Endodermal cell (in vitro differentiated cells): ENCODE results near the gene EXOSC9. TPM values are rescaled to one million over a fixed set of nuclear protein-coding genes. Genes with fewer than 3 reads are reported as not detected.

Source experiments
- DNase-seq: peaks from one replicate; pipeline ENCODE4 v3.0.0-alpha.2; 2017
- H3K27ac ChIP-seq: 2 replicates; pipeline ENCODE4 v1.5.1; 2013; ENCODE audit warnings: mild to moderate bottlenecking, low read depth, low read length, moderate library complexity
- H3K27me3 ChIP-seq: 2 replicates; pipeline ENCODE4 v1.6.1; 2013; ENCODE audit warnings: mild to moderate bottlenecking, low read length, moderate library complexity; ENCODE audit not compliant: insufficient read depth, control insufficient read depth, poor library complexity, severe bottlenecking
- H3K36me3 ChIP-seq: 2 replicates; pipeline ENCODE4 v1.7.0; 2013; ENCODE audit warnings: mild to moderate bottlenecking, low read length, moderate library complexity; ENCODE audit not compliant: control insufficient read depth, insufficient read depth
- H3K4me1 ChIP-seq: one replicate; pipeline ENCODE4 v1.7.0; 2013; ENCODE audit warnings: low read length; ENCODE audit not compliant: control insufficient read depth, insufficient read depth
- H3K4me3 ChIP-seq: 2 replicates; pipeline ENCODE4 v1.5.1; 2013; ENCODE audit warnings: mild to moderate bottlenecking, low read length, moderate library complexity
- H3K9ac ChIP-seq: 2 replicates; pipeline ENCODE4 v1.6.1; 2013; ENCODE audit warnings: mild to moderate bottlenecking, low read length, moderate library complexity; ENCODE audit not compliant: poor library complexity, severe bottlenecking; ENCODE audit errors: extremely low read depth
- H3K9me3 ChIP-seq: 2 replicates; pipeline ENCODE4 v1.6.1; 2013; ENCODE audit warnings: mild to moderate bottlenecking, low read length, moderate library complexity; ENCODE audit not compliant: control insufficient read depth
- H3K27ac Mint-ChIP-seq: 2 replicates; pipeline ENCODE4 v1.8.0; 2020; ENCODE audit warnings: mixed read lengths
- H3K27me3 Mint-ChIP-seq: 2 replicates; pipeline ENCODE4 v1.8.0; 2021; ENCODE audit warnings: mild to moderate bottlenecking, mixed read lengths; ENCODE audit not compliant: insufficient read depth
- H3K36me3 Mint-ChIP-seq: 2 replicates; pipeline ENCODE4 v1.8.0; 2020; ENCODE audit warnings: low read depth, mixed read lengths
- H3K4me1 Mint-ChIP-seq: 2 replicates; pipeline ENCODE4 v1.8.0; 2020; ENCODE audit warnings: mixed read lengths
- H3K4me3 Mint-ChIP-seq: 2 replicates; pipeline ENCODE4 v1.8.0; 2020; ENCODE audit warnings: mild to moderate bottlenecking, moderate library complexity, mixed read lengths
- H3K9me3 Mint-ChIP-seq: 2 replicates; pipeline ENCODE4 v1.8.0; 2020; ENCODE audit warnings: mild to moderate bottlenecking, mixed read lengths
- WGBS, 2 experiments: methylation state at CpG; one replicate each; pipeline versions ENCODE4 v1.1.5 to v1.1.7; 2013; ENCODE audit warnings: missing lambda C conversion rate in 2 of 2, mixed read lengths in 1 of 2; ENCODE audit not compliant: insufficient coverage in 1 of 2, insufficient read length in 1 of 2; 5-methylcytosine and 5-hydroxymethylcytosine counted together
- total RNA-seq, 2 donors: library from RNA; stranded (reverse); fragmentation: NEBNext Ultra II Directional in 1 of 2; extraction: Animal tissue kit (Norgen Biotek cat#: 25700) in 1 of 2; gene quantifications; 2 replicates in 1 of 2; 3 replicates in 1 of 2; pipeline ENCODE4 v1.2.1, GENCODE V29; 2021
- TF ChIP-seq, protein P1 (sequence below): fragments of 200-600 bp; sonication (generic); conservative IDR thresholded peaks from 2 replicates; pipeline ENCODE4 v1.5.0; 2021; ENCODE audit warnings: antibody characterized with exemption, mild to moderate bottlenecking

EXOSC9 gene
- total RNA-seq, 2 donors from 2014 or later = 47.9 to 69.0 TPM

DNA sequence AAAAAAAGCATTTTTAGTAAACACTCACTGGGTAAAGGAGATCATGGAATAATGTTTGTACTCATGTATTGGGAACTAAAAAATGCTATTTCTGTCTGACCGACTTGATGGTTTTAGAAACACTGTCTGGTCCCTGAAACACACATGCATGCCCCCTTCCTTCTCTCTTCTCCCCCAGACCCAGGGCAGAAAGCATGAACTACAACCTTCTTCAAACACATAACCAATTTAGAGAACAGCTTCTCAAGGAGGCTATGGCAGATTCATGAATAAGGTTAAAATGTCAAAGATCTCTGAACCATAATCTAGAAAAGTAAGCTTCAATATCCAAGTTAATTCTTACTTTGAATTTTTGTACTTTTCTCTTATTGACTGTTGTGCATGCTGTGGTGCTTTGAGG, 16.6 kb downstream of the EXOSC9 start:
- WGBS, 2 experiments = 96% methylated on average over 1 of the region's 1 CpG; no CpG with 5 or more reads in 1 of the 2 experiments
- H3K9me3 Mint-ChIP-seq = no peaks in the 10 kb centered on the region
- Histone ChIP-seq H3K27me3 (no peaks in the 10 kb centered on the region), H3K4me1 (no peaks in the 10 kb centered on the region), H3K9me3 (no peaks in the 10 kb centered on the region), H3K4me3 (no peak overlapping the region), H3K36me3 (peaks cover 92% of the 10 kb centered on the region), H3K27ac (no peak overlapping the region), H3K9ac (no peak overlapping the region)
- peaks cover 49% of the 10 kb centered on the region for H3K36me3 Mint-ChIP-seq
- TF ChIP-seq, protein P1, sequence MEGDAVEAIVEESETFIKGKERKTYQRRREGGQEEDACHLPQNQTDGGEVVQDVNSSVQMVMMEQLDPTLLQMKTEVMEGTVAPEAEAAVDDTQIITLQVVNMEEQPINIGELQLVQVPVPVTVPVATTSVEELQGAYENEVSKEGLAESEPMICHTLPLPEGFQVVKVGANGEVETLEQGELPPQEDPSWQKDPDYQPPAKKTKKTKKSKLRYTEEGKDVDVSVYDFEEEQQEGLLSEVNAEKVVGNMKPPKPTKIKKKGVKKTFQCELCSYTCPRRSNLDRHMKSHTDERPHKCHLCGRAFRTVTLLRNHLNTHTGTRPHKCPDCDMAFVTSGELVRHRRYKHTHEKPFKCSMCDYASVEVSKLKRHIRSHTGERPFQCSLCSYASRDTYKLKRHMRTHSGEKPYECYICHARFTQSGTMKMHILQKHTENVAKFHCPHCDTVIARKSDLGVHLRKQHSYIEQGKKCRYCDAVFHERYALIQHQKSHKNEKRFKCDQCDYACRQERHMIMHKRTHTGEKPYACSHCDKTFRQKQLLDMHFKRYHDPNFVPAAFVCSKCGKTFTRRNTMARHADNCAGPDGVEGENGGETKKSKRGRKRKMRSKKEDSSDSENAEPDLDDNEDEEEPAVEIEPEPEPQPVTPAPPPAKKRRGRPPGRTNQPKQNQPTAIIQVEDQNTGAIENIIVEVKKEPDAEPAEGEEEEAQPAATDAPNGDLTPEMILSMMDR = no peak
- H3K4me1 Mint-ChIP-seq = peaks cover 9% of the 10 kb centered on the region
- H3K4me3 Mint-ChIP-seq = no peak overlapping the region
- no peak for DNase-seq
- H3K27ac Mint-ChIP-seq = no peak overlapping the region
- no peaks in the 10 kb centered on the region for H3K27me3 Mint-ChIP-seq

DNA sequence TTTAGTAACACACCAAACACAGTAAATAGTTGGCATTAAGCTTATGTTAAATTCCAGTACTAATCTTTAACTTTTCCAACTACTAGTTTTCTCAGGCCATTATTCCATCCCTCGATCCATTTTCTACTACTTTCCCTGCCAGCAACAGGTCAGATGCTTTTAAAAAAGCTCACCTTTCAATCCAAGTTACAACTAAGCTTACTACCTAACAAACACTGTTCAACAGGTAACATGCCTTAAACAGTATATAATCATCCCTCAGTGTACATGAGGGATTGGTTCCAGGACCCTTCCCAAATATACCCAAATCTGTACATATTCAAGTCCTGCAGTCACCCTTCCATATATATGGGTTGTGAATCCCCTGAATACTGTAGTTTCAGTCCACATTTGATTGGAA, 17.1 kb downstream of the EXOSC9 start:
- DNase-seq = no peak
- H3K27ac Mint-ChIP-seq = no peak overlapping the region

DNA sequence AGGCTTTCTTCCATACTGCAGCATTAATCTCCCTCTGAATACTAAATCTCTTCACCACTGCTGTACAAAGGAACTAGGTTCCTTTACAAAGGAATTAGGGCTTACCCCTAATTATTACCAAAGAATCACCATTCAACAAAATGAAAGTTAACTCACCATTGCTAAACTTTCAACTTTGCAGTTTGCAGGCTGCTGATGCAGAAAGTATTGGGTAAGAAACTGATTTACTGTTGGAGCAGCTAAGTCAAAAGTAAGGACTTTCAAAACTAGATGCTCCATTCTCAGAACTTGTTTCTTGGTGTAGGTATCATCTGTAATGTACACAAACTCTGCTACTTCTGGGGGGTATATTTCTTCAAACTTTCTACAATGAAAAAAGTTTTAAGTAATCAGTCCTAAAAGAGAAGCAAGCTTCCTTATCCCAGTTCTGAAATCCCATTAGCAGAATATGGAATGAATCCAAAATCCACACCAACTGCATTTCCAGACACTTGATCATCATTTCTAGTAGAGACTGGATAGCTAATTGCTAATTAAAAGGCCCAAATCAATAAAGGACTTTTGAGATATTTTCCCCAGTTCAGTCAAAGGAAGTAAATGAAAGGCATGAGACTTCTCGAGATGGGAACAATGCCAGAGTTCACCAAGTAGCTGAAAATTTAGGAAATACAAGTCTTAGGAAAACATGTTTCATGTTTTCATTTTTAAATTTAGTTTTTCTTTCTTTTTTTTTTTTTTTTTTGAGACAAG, 18.3 kb downstream of the EXOSC9 start:
- Histone ChIP-seq H3K9me3 (no peaks in the 10 kb centered on the region), H3K27ac (no peak overlapping the region), H3K27me3 (no peaks in the 10 kb centered on the region), H3K4me1 (no peaks in the 10 kb centered on the region), H3K9ac (no peak overlapping the region), H3K36me3 (peaks cover 77% of the 10 kb centered on the region), H3K4me3 (no peak overlapping the region)
- no peaks in the 10 kb centered on the region for H3K27me3 Mint-ChIP-seq
- H3K9me3 Mint-ChIP-seq = no peaks in the 10 kb centered on the region
- no peak overlapping the region for H3K4me3 Mint-ChIP-seq
- TF ChIP-seq, protein P1 = no peak
- peaks cover 9% of the 10 kb centered on the region for H3K4me1 Mint-ChIP-seq
- H3K27ac Mint-ChIP-seq = no peak overlapping the region
- H3K36me3 Mint-ChIP-seq = peaks cover 42% of the 10 kb centered on the region
- DNase-seq = no peak
- WGBS, 2 experiments = 95 to 100% methylated on average over 1 of the region's 1 CpG

More for the DNA sequence above, 17.1 kb downstream of the EXOSC9 start:
- H3K4me1 Mint-ChIP-seq = peaks cover 9% of the 10 kb centered on the region
- 52 to 58% methylated on average over 1 of the region's 1 CpG for WGBS, 2 experiments
- TF ChIP-seq, protein P1 = no peak
- H3K36me3 Mint-ChIP-seq = peaks cover 46% of the 10 kb centered on the region
- no peak overlapping the region for H3K4me3 Mint-ChIP-seq
- H3K9me3 ChIP-seq = no peaks in the 10 kb centered on the region
- H3K4me3 ChIP-seq = no peak overlapping the region
- no peaks in the 10 kb centered on the region for H3K9me3 Mint-ChIP-seq
- peaks cover 87% of the 10 kb centered on the region for H3K36me3 ChIP-seq
- H3K9ac ChIP-seq = no peak overlapping the region
- no peaks in the 10 kb centered on the region for H3K27me3 Mint-ChIP-seq
- H3K4me1 ChIP-seq = no peaks in the 10 kb centered on the region
- no peak overlapping the region for H3K27ac ChIP-seq
- no peaks in the 10 kb centered on the region for H3K27me3 ChIP-seq
